Activated CD4-positive, alpha-beta T cell treated with anti-CD3 and anti-CD28 coated beads, Interleukin-2, amount 50 U/mL, for 4 hours (primary cell): ENCODE measurements around the gene PTPRM.
"Not testable (repeated sequence)": the region's sequence is repeated elsewhere in the genome, so short reads cannot be mapped to it uniquely, and the experiment has no call there.

Experiments
- DNase-seq, 2 experiments: peaks; one replicate each; pipeline ENCODE4 v3.0.0-alpha.2; 2020

The PTPRM gene

GRCh38 chr18:7955175-7955574 lies 388.1 kb downstream of the PTPRM start:
- DNase-seq = no peak

DNA sequence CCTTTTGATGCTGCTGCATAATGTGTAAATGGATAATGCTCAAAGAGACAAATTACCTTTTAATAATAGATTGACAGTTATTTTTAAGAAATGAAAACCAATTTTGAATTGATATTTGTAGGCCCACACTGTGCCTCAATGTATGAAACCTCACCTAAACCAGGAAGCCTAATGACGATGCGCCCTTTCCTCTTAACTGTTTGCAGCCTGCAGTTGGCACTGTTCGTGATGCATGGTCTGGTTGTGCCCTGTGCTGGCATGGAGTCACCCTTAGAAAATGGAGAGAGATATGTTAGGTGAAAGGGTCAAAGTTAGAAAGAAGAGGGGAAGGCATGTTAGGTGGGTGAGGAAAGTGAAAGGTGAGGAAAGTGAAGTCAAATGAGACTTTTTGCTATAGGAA lies 390.2 kb downstream of the PTPRM start:
- no peak for DNase-seq

DNA sequence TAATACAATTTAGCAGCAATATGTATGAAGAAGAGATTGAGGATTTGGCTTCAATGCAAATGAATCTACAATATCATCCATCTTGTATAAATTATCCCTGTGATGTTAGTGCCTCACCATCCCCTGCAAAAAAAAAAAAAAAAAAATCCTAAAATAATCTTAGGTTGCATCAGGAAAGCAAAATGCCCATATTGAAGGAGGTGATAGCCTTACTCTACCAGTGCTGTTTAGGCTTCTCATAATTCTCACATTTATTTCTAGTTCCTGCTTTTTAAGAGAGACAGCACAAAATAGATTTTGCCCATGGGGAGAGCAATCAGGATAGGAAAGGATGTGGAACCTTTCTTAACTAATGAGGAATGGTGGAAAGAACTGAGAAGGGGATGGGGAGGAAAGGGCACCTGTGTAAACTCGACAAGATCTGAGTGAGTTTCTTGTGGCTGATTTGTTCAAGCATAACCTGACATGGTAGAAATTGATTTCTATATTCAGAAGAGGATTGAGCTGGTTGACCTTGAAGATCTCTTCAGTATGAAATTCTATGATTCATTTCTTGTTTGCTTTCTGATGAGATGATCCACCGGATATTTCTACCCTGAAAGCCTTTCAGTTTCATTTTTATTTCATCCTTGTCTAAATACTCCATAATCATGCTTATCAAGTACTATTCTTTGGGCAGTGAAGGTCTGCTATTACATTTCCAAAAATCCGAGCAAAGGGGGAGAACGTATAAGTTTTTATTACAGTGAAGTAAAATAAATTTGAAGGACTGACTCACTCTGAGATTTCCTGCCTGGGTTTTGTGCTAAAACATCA lies 391.2 kb downstream of the PTPRM start:
- DNase-seq = no peak

DNA sequence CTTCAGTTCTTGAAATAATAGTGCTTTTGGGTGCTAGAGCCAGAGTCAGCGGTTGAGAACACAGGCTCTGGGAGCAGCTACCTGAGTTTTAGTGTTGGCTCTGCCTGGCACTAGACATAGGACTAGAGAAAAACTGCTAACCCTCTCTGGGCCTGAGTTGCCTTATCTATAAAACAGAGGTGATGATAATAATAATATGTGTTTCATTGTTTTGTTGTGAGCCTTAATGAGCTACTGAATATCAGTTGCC lies 391.7 kb downstream of the PTPRM start:
- DNase-seq = no peak

DNA sequence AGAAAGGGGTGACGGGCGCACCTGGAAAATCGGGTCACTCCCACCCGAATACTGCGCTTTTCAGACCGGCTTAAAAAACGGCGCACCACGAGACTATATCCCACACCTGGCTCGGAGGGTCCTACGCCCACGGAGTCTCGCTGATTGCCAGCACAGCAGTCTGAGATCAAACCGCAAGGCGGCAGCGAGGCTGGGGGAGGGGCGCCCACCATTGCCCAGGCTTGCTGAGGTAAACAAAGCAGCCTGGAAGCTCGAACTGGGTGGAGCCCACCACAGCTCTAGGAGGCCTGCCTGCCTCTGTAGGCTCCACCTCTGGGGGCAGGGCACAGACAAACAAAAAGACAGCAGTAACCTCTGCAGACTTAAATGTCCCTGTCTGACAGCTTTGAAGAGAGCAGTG lies 399.6 kb downstream of the PTPRM start:
- not testable (repeated sequence) for DNase-seq

- no peak for DNase-seq
Measured at GRCh38 chr18:7974200-7974874, 407.2 kb downstream of the PTPRM start.

GRCh38 chr18:7977897-7978296 lies 410.8 kb downstream of the PTPRM start:
- DNase-seq = no peak

- DNase-seq = no peak
Measured at GRCh38 chr18:7978834-7979233, 411.7 kb downstream of the PTPRM start.

- DNase-seq = no peak
Measured at GRCh38 chr18:7979714-7980113, 412.6 kb downstream of the PTPRM start.

- DNase-seq = no peak
Measured at GRCh38 chr18:7980136-7980535, 413.0 kb downstream of the PTPRM start.

- DNase-seq = no peak
Measured at GRCh38 chr18:7980656-7981055, 413.5 kb downstream of the PTPRM start.

- DNase-seq = no peak
Measured at GRCh38 chr18:7982216-7982615, 415.1 kb downstream of the PTPRM start.

DNA sequence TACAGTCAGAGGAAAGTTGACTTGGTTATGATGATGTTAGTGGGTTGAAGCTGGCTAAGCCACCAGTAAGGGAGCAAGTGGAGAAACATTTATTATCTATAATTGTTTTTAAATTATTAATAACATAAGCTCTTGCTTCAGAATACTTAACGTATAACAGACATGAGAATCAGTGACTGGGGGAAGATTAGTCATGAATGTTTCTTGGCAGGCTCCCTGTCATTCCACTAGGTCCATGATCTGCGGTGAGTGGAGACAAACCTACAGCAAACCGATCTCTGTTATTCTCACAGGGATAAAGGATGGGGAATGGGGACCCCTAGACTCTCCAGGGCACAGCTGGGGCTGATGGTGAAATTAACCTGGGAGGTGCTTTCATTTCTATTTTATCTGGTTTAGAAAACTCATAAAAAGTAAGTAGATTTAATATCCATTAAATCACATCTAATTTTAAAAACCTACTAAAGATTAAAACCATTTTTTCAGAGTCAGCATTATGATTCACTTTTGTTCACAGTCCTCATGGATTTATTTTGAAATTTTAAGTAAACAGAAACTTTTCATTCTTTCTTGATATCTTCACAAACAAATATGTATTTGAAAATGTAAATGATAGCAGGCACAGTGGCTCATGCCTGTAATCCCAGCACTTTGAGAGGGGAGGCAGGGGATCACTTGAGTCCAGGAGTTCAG lies 420.3 kb downstream of the PTPRM start:
- DNase-seq = no peak

GRCh38 chr18:7990670-7991069 lies 423.6 kb downstream of the PTPRM start:
- DNase-seq = no peak

GRCh38 chr18:8001711-8002301 lies 434.7 kb downstream of the PTPRM start:
- no peak for DNase-seq

GRCh38 chr18:8003878-8004675 lies 437.0 kb downstream of the PTPRM start:
- DNase-seq = no peak

- no peak for DNase-seq
Measured at GRCh38 chr18:8004792-8005191, 437.7 kb downstream of the PTPRM start.

DNA sequence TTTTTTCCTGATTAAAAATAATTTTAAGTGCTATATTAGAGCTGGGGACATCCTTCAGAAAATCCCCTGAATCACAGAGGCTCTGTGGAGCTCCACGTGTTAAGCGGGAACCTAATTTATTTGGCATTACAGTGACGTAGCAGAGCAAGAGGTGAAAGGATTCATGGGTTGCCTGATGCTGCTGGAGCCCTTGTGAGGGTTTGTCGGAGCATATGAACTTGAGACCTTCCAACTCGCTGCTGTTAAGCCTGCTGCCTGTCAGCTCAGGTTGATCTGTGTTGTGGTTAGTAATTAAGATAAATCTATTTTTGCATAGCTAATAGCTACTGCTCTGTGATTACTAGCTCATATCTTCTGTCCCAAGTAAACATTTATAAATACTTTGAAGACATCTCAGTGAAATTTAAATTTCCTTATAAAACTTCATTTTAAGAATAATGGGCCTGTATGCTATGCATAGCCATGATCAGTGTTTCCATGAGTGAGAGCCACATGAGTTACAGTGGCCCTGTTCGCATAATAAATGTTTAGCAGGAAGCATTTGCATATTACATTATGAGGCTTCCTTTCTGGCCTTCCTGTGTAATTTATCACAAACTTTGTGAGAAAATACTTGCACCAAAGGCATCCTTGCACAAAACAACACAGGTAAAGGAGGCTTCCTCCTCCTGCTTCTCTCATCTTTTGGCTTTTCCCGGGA lies 438.9 kb downstream of the PTPRM start:
- DNase-seq = no peak

DNA sequence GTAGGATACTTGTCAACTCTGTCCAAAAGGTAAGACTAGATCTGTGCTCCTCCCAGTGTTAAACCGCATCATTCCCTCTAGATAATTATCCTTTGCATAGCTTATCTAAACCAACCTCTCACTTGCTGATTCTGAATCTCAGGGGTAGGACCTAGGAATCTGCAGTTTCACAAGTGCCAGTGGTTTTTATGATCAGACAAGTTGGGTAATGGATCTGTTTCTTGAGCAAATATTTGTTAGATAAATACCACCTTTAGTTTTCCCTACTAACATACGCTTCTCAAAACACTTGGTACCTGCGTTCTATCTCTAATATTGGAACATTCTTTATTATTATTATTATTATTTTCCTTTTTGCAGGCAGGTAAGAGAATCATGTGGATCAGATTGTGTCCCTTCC lies 439.9 kb downstream of the PTPRM start:
- DNase-seq = no peak

- DNase-seq = no peak
Measured at GRCh38 chr18:8008033-8008432, 440.9 kb downstream of the PTPRM start.

GRCh38 chr18:8011361-8011760 lies 444.2 kb downstream of the PTPRM start:
- no peak for DNase-seq

GRCh38 chr18:8011906-8012305 lies 444.8 kb downstream of the PTPRM start:
- DNase-seq = no peak
